ENCODE measurements around the gene ALDH5A1. TPM values are rescaled to one million over a fixed set of nuclear protein-coding genes. Genes with fewer than 3 reads are reported as not detected.

The ALDH5A1 gene
- total and polyA plus RNA-seq, 10 of the 15 experiments (the other 5 are each of a cell fraction or from before 2014, with no cell fraction given): 2.6 to 13.8 (median 9.3) TPM

- SMC1A ChIA-PET (ENCODE audit: uncharacterized antibody, unreplicated experiment): no interaction called here
- FAIRE-seq: no peak
- no peak overlapping the region for H3K4me2 ChIP-seq (ENCODE audit: control insufficient read depth, insufficient read depth)
- no peaks in the 10 kb centered on the region for H4K20me1 ChIP-seq (ENCODE audit: control insufficient read depth, insufficient read depth)
- CTCF ChIA-PET: interaction anchor here (0.7 to 1.0 kb wide), 2 partner anchors 38 to 168 kb away, joined by 3 read pairs; partner anchors contain the start of gene GPLD1
- BruUV-seq (replicated peaks): no TSS peak
- H3K36me3 ChIP-seq (ENCODE audit: control insufficient read depth in 2 of 2, insufficient read depth in 2 of 2, low read length in 1 of 2): no peaks in the 10 kb centered on the region
- H3K9ac ChIP-seq (ENCODE audit: control insufficient read depth, insufficient read depth, low read length): no peak overlapping the region
- H3K4me3 ChIP-seq: no peak overlapping the region
- intact Hi-C loops (cut with micrococcal nuclease; ENCODE audit: unreplicated experiment) (no loop called here), in situ Hi-C loops (cut with MboI) (no loop called here)
- H3K27ac ChIP-seq (ENCODE audit: control insufficient read depth, insufficient read depth): no peak overlapping the region
- no peaks in the 10 kb centered on the region; a peak in 1 of 4 replicates for H3K27me3 ChIP-seq (replicated peaks in 1 of 2; ENCODE audit: control insufficient read depth in 2 of 2, insufficient read depth in 2 of 2, low read length in 1 of 2)
- no peak for DNase-seq (ENCODE audit: low read depth, low spot score)
- no peaks in the 10 kb centered on the region for H3K4me1 ChIP-seq (ENCODE audit: control insufficient read depth, insufficient read depth, low read length)
- H3K9me3 ChIP-seq (replicated peaks; ENCODE audit: control insufficient read depth, insufficient read depth, low read length): no peaks in the 10 kb centered on the region
- RAD21 ChIA-PET (ENCODE audit: unreplicated experiment): no interaction called here
- no peaks in the 10 kb centered on the region for H3K79me2 ChIP-seq (ENCODE audit: control insufficient read depth, insufficient read depth, low read length)
- peak; percentile 39; the same call in 2 of the 3 replicates for ATAC-seq
- TF ChIP-seq JUNB (IDR thresholded peaks at IDR 0.05) (0 out of 2 replicates have a peak, but pooled peaks have one; percentile 26), STAT3 (IDR thresholded peaks at IDR 0.05; ENCODE audit: low read depth, low read length) (no peak)
- no peak overlapping the region for H2AFZ ChIP-seq (ENCODE audit: control insufficient read depth, low read depth, low read length)
- POLR2A ChIA-PET: no interaction called here
- WGBS (ENCODE audit: insufficient coverage, insufficient replicate concordance, low lambda C conversion rate, missing lambda C conversion rate): 63% methylated on average over 13 of the region's 13 CpGs
Observed at GRCh38 chr6:24451581-24452388, 43.0 kb upstream of the ALDH5A1 start.

GRCh38 chr6:24453921-24454320 is 40.8 kb upstream of the ALDH5A1 start:
- H3K27me3 ChIP-seq (replicated peaks in 1 of 2; ENCODE audit: control insufficient read depth in 2 of 2, insufficient read depth in 2 of 2, low read length in 1 of 2): no peaks in the 10 kb centered on the region; a peak in 1 of 4 replicates
- H3K27ac ChIP-seq (ENCODE audit: control insufficient read depth, insufficient read depth): no peak overlapping the region
- in situ Hi-C loops (cut with MboI): no loop called here
- no peaks in the 10 kb centered on the region for H3K36me3 ChIP-seq (ENCODE audit: control insufficient read depth in 2 of 2, insufficient read depth in 2 of 2, low read length in 1 of 2)
- no peaks in the 10 kb centered on the region for H3K9me3 ChIP-seq (replicated peaks; ENCODE audit: control insufficient read depth, insufficient read depth, low read length)
- H3K4me2 ChIP-seq (ENCODE audit: control insufficient read depth, insufficient read depth): no peak overlapping the region
- no peak overlapping the region for H2AFZ ChIP-seq (ENCODE audit: control insufficient read depth, low read depth, low read length)
- FAIRE-seq (no peak), DNase-seq (ENCODE audit: low read depth, low spot score) (no peak), ATAC-seq (no peak)
- no peaks in the 10 kb centered on the region for H4K20me1 ChIP-seq (ENCODE audit: control insufficient read depth, insufficient read depth)
- BruUV-seq (replicated peaks): no TSS peak
- ChIA-PET POLR2A (no interaction called here), CTCF (no interaction called here), SMC1A (ENCODE audit: uncharacterized antibody, unreplicated experiment) (no interaction called here), RAD21 (ENCODE audit: unreplicated experiment) (no interaction called here)
- H3K9ac ChIP-seq (ENCODE audit: control insufficient read depth, insufficient read depth, low read length): no peak overlapping the region
- H3K4me1 ChIP-seq (ENCODE audit: control insufficient read depth, insufficient read depth, low read length): no peaks in the 10 kb centered on the region
- H3K4me3 ChIP-seq: no peak overlapping the region
- H3K79me2 ChIP-seq (ENCODE audit: control insufficient read depth, insufficient read depth, low read length): no peaks in the 10 kb centered on the region
- 96% methylated on average over 10 of the region's 10 CpGs for WGBS (ENCODE audit: insufficient coverage, insufficient replicate concordance, low lambda C conversion rate, missing lambda C conversion rate)
- intact Hi-C loops (cut with micrococcal nuclease; ENCODE audit: unreplicated experiment): no loop called here
- no peak for TF ChIP-seq CHD4 (IDR thresholded peaks at IDR 0.05)
- no peak for TF ChIP-seq CHD2 (IDR thresholded peaks at IDR 0.05; ENCODE audit: borderline replicate concordance, low read depth, low read length)
- TF ChIP-seq LARP7 (IDR thresholded peaks at IDR 0.05): no peak
- TF ChIP-seq NR2F1 (conservative IDR thresholded peaks at IDR 0.05): no peak
- no peak for TF ChIP-seq ATF2 (IDR thresholded peaks at IDR 0.05; ENCODE audit: low read length)
- TF ChIP-seq IKZF1 (conservative IDR thresholded peaks at IDR 0.05): no peak
- TF ChIP-seq PRDM15 (CRISPR knock-in tag; IDR thresholded peaks at IDR 0.05): no peak
- no peak for TF ChIP-seq TAF1 (IDR thresholded peaks at IDR 0.05; ENCODE audit: borderline replicate concordance, low read depth, low read length)
- TF ChIP-seq JUND (IDR thresholded peaks at IDR 0.05; ENCODE audit: low read depth, low read length): no peak
- no peak for TF ChIP-seq BRCA1 (IDR thresholded peaks at IDR 0.05; ENCODE audit: low read depth, low read length)
- no peak for TF ChIP-seq SMARCA5 (IDR thresholded peaks at IDR 0.05)
- TF ChIP-seq GATAD2B (conservative IDR thresholded peaks at IDR 0.05; ENCODE audit: low read depth): no peak
